Measurements from ENCODE around the gene DNM3.

Gene DNM3

GRCh38 chr1:172148707-172149106, 307.4 kb downstream of the DNM3 start:
- POLR2A ChIA-PET = no interaction called here
- CTCF ChIA-PET = interaction anchor here (0.6 kb wide), 1 partner anchor 12 kb away, joined by 3 read pairs; no protein-coding TSS in a partner anchor
- no peaks in the 10 kb centered on the region for H3K9me3 ChIP-seq (ENCODE audit: control insufficient read depth, insufficient read depth, low read depth, low read length)
- H3K4me3 ChIP-seq (ENCODE audit: low read depth, low read length) = no peak overlapping the region
- no peak for TF ChIP-seq SP2 (tag by site-specific recombination; IDR thresholded peaks at IDR 0.05)
- no peak for TF ChIP-seq KLF17 (tag by site-specific recombination; IDR thresholded peaks at IDR 0.05)
- no peak for TF ChIP-seq CTCF (tag by site-specific recombination; IDR thresholded peaks at IDR 0.05)
- TF ChIP-seq ZNF140 (tag by site-specific recombination; IDR thresholded peaks at IDR 0.05) = no peak
- TF ChIP-seq ZNF202 (tag by site-specific recombination; IDR thresholded peaks at IDR 0.05; ENCODE audit: borderline replicate concordance) = no peak
- TF ChIP-seq ZSCAN18 (tag by site-specific recombination; IDR thresholded peaks at IDR 0.05) = no peak
- no peak for TF ChIP-seq ZNF654 (tag by site-specific recombination; IDR thresholded peaks at IDR 0.05; ENCODE audit: low read depth)
- TF ChIP-seq ZNF138 (tag by site-specific recombination; IDR thresholded peaks at IDR 0.05; ENCODE audit: borderline replicate concordance) = no peak
- TF ChIP-seq ZNF23 (tag by site-specific recombination; IDR thresholded peaks at IDR 0.05; ENCODE audit: borderline replicate concordance) = no peak
- no peak for TF ChIP-seq ZNF416 (tag by site-specific recombination; IDR thresholded peaks at IDR 0.05)
- TF ChIP-seq ZNF621 (tag by site-specific recombination; IDR thresholded peaks at IDR 0.05) = no peak
- TF ChIP-seq ZNF133 (tag by site-specific recombination; IDR thresholded peaks at IDR 0.05) = no peak
- TF ChIP-seq ELK4 (IDR thresholded peaks at IDR 0.05; ENCODE audit: borderline replicate concordance, low read depth, low read length) = no peak
- TF ChIP-seq TCF7L2 (IDR thresholded peaks at IDR 0.05; ENCODE audit: borderline replicate concordance, low read depth, low read length) = no peak
- TF ChIP-seq BCL11B (tag by site-specific recombination; IDR thresholded peaks at IDR 0.05; ENCODE audit: low read depth) = no peak
- no peak overlapping the region for H3K27ac ChIP-seq (ENCODE audit: extremely low read depth, low read depth, low read length)
- no peaks in the 10 kb centered on the region for H3K36me3 ChIP-seq (ENCODE audit: control insufficient read depth in 2 of 2, insufficient read depth in 1 of 2, low read length in 2 of 2)
- H3K4me1 ChIP-seq (ENCODE audit: control insufficient read depth, insufficient read depth, low read length) = no peaks in the 10 kb centered on the region

- Histone ChIP-seq H3K4me3 (ENCODE audit: low read depth, low read length) (no peak overlapping the region), H3K9me3 (ENCODE audit: control insufficient read depth, insufficient read depth, low read depth, low read length) (no peaks in the 10 kb centered on the region), H3K27ac (ENCODE audit: extremely low read depth, low read depth, low read length) (no peak overlapping the region), H3K36me3 (ENCODE audit: control insufficient read depth in 2 of 2, insufficient read depth in 1 of 2, low read length in 2 of 2) (no peaks in the 10 kb centered on the region), H3K4me1 (ENCODE audit: control insufficient read depth, insufficient read depth, low read length) (no peaks in the 10 kb centered on the region)
- ChIA-PET POLR2A (no interaction called here), CTCF (interaction anchor here (0.6 kb wide), 1 partner anchor 326 kb away, joined by 3 read pairs; no protein-coding TSS in a partner anchor)
- TF ChIP-seq ZBTB10 (tag by site-specific recombination; IDR thresholded peaks at IDR 0.05) = no peak
- no peak for TF ChIP-seq ZSCAN30 (tag by site-specific recombination; IDR thresholded peaks at IDR 0.05)
- TF ChIP-seq ZNF223 (tag by site-specific recombination; IDR thresholded peaks at IDR 0.05) = no peak
- no peak for TF ChIP-seq GLIS2 (tag by site-specific recombination; IDR thresholded peaks at IDR 0.05)
- TF ChIP-seq ZSCAN5A (tag by site-specific recombination; IDR thresholded peaks at IDR 0.05) = no peak
- no peak for TF ChIP-seq ZNF600 (tag by site-specific recombination; IDR thresholded peaks at IDR 0.05)
- no peak for TF ChIP-seq ZNF280C (tag by site-specific recombination; IDR thresholded peaks at IDR 0.05)
- TF ChIP-seq KLF10 (tag by site-specific recombination; IDR thresholded peaks at IDR 0.05) = no peak
Observed at GRCh38 chr1:172149346-172149745, 308.0 kb downstream of the DNM3 start.
